Natural killer cell treated with Interleukin-12 subunit alpha and Interleukin-12 subunit beta and Interleukin-15 and Interleukin-18, amount 100 ng/mL, for 72 hours (primary cell): ENCODE data around the gene PLAA. TPM values are rescaled to one million over a fixed set of nuclear protein-coding genes. Genes with fewer than 3 reads are reported as not detected.
A peak's percentile ranks its signal among the peaks of the same experiment; 100 is the strongest.

Source experiments
- ATAC-seq, 2 donors: fragments of 150-1000 bp; cut with Tn5 transposase in 1 of 2; sonication (Bioruptor Pico), chemical (Tn5 transposase) in 1 of 2; 2 replicates each; pipeline ENCODE4 v1.10.0; 2021
- DNase-seq: peaks from one replicate; pipeline ENCODE4 v3.0.0; 2022; ENCODE audit warnings: low spot score
- H3K27ac Mint-ChIP-seq, 2 donors: 1 replicate in 1 of 2; 2 replicates in 1 of 2; pipeline ENCODE4 v1.8.0; 2022; ENCODE audit warnings: mixed read lengths in 2 of 2, mild to moderate bottlenecking in 1 of 2, moderate library complexity in 1 of 2
- H3K27me3 Mint-ChIP-seq, 2 donors: 1 replicate in 1 of 2; 2 replicates in 1 of 2; pipeline ENCODE4 v1.8.0; 2022; ENCODE audit warnings: mixed read lengths in 2 of 2
- H3K36me3 Mint-ChIP-seq: one replicate; pipeline ENCODE4 v1.8.0; 2022; ENCODE audit warnings: mixed read lengths
- H3K4me1 Mint-ChIP-seq, 2 donors: 1 replicate in 1 of 2; 2 replicates in 1 of 2; pipeline ENCODE4 v1.8.0; 2022; ENCODE audit warnings: low read depth in 2 of 2, mixed read lengths in 2 of 2, mild to moderate bottlenecking in 1 of 2
- H3K4me3 Mint-ChIP-seq: one replicate; pipeline ENCODE4 v1.8.0; 2022; ENCODE audit warnings: mixed read lengths
- H3K9me3 Mint-ChIP-seq: 2 replicates; pipeline ENCODE4 v1.8.0; 2022; ENCODE audit warnings: mixed read lengths
- total RNA-seq, 2 donors: library from RNA; stranded (reverse); gene quantifications; one replicate each; pipeline ENCODE4 v1.2.3, GENCODE V29; 2022

Gene PLAA
- total RNA-seq, 2 donors from 2014 or later: 42.5 to 47.2 TPM

DNA sequence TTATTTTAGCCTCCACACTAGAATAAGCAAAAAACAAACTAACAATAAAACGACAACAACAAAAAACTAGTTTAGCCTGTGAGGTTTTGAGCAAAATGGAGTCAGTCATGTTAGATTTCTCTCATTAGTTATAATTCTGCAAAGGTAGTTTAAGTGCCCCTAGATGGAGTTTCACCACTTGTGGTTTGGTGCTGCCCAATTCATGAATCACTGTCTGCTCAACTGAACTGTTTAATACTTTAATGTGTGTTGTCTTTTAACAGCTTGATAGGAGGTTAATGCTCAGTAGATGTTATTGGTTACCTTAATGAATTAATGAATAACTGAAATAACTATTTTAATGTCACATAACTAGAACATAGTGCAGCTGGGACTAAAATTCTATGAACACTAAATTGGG is 3.5 kb upstream of the PLAA start:
- Mint-ChIP-seq H3K4me3 (no peak overlapping the region), H3K36me3 (peaks cover 9% of the 10 kb centered on the region), H3K4me1 (peaks cover 23 to 37% of the 10 kb centered on the region in 2 donors), H3K27me3 (peaks cover 4 to 6% of the 10 kb centered on the region in 2 donors), H3K9me3 (no peaks in the 10 kb centered on the region), H3K27ac (no peak overlapping the region)
- ATAC-seq (no peak), DNase-seq (no peak)

DNA sequence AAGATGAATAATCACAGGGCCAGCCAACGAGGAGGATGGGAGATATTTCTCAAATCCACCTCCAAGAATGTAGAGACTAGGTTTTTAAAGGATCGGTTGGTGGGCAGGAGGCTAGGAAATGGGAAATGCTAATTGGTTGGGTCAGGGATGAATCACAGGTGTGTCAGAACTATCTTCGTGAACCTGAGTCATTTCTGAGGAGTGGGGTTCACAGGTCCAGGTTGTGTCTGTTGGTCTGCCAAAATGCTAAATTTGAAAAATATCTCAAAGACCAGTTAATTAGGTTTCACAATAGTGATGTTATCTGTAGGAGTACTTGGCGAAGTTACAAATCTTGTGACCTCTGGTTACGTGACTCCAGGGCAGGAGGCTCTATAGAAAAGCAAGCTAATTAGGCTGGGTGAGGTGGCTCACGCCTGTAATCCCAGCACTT is 2.6 kb upstream of the PLAA start:
- ATAC-seq (no peak), DNase-seq (no peak)
- peaks cover 11% of the 10 kb centered on the region for H3K36me3 Mint-ChIP-seq
- peaks cover 21 to 35% of the 10 kb centered on the region in 2 donors for H3K4me1 Mint-ChIP-seq
- no peaks in the 10 kb centered on the region for H3K9me3 Mint-ChIP-seq
- peaks cover 4 to 6% of the 10 kb centered on the region in 2 donors for H3K27me3 Mint-ChIP-seq
- no peak overlapping the region for H3K4me3 Mint-ChIP-seq
- H3K27ac Mint-ChIP-seq: no peak overlapping the region

DNA sequence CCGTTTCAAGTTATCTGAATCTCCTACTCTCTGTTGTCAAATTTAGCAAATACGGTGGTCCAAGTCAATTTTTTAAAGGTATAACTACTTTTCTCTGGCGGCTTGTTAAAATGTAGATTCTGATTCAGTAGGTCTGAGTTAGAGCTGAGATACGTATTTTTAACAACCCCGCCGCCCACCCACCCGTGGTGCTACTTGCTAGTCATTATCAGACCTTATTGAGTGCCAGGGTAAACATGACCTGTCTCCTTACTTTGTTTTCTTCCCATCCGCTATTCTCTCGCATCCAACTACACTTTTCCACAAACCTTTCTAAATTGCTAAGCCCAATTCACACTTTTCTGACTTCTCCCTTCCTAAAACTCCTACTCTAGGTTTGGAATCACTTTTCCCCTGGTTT is 694 bp upstream of the PLAA start:
- Mint-ChIP-seq H3K27me3 (peaks cover 4 to 6% of the 10 kb centered on the region in 2 donors), H3K27ac (peak overlapping the region; percentile 99 to 100), H3K9me3 (no peaks in the 10 kb centered on the region), H3K4me1 (peaks cover 24 to 32% of the 10 kb centered on the region in 2 donors), H3K4me3 (peak overlapping the region; percentile 86), H3K36me3 (peaks cover 11% of the 10 kb centered on the region)
- DNase-seq (no peak), ATAC-seq (no peak)

DNA sequence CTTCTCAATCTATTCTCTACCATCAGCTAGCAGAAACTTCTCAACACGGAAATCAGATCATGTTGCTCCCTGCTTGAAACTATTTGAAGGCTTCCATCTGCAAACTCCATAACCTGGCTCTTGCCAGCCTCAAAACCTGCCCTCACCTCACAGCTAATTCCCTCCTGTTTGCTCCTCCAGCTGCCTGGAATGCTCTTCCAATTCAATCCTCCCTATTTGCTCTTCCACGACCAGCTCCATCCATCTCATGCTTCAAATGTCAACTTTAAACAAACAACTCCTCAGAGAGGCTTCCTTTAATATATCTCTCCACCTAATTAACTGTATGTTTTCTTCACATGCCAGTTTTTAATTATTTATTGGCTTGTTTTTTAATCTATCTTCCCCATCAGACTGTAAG is 1.5 kb downstream of the PLAA start:
- peak overlapping the region; percentile 86 for H3K4me3 Mint-ChIP-seq
- ATAC-seq (no peak), DNase-seq (no peak)
- no peaks in the 10 kb centered on the region for H3K9me3 Mint-ChIP-seq
- peaks cover 11% of the 10 kb centered on the region for H3K36me3 Mint-ChIP-seq
- H3K27me3 Mint-ChIP-seq: peaks cover 4 to 6% of the 10 kb centered on the region in 2 donors
- peak overlapping the region; percentile 99 to 100 for H3K27ac Mint-ChIP-seq
- peaks cover 37 to 49% of the 10 kb centered on the region in 2 donors for H3K4me1 Mint-ChIP-seq

DNA sequence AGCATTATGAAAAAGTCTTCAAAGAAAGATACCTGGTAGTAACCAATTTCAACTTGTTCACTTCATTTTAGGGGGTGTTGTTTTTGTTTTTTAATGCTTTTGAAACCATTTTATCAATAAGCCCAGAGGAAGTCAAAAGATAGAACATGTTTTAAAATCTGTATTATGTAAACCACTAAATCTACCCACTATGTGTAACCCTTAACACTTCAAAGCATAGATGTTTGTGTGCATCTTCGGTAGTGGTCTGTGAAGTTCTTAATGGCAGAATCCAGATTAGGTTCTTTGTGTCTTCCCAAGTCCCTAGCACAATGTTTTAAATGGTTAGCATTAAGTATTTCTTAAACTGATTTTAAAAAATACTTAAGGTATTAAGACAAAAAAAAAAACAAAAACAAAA is 6.3 kb downstream of the PLAA start:
- H3K27ac Mint-ChIP-seq: no peak overlapping the region
- no peak for DNase-seq
- H3K27me3 Mint-ChIP-seq: no peaks in the 10 kb centered on the region
- peaks cover 7% of the 10 kb centered on the region for H3K9me3 Mint-ChIP-seq
- no peak for ATAC-seq
- H3K4me3 Mint-ChIP-seq: peak overlapping the region; percentile 4
- H3K36me3 Mint-ChIP-seq: peaks cover 14% of the 10 kb centered on the region
- peaks cover 57% of the 10 kb centered on the region in 2 donors for H3K4me1 Mint-ChIP-seq

DNA sequence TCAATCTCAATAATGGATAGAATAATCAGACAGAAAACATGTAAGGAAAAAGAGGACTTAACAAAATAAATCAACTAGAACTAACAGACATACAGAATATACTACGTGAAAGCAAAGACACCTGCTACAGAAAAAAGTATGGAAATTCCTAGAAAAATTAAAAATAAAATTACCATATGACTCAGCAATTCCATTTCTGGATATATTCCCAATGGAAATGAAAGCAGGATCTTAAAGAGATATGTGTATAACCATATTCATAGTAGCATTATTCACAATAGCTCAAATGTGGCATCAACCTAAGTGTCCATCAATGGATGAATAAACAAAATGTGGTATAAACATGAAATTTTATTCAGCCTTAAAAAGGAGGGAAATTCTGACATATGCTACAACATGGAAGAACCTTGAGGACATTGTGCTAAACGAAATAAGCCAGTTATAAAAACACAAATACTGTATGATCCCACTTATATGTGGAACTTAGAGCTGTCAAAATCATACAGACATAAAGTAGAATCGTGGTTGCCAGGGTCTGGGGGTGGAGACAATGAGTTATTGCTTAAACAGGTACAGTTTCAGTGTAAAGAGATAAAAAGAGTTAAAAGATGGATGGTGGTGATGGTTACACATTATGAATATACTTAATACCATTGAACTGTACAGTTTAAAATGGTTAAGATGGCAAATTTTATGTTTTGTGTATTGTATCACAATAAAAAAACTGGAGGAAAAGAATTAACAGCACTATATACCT is 6.9 kb downstream of the PLAA start:
- H3K36me3 Mint-ChIP-seq: peaks cover 10% of the 10 kb centered on the region
- H3K27me3 Mint-ChIP-seq: no peaks in the 10 kb centered on the region
- DNase-seq (no peak), ATAC-seq (no peak)
- H3K4me1 Mint-ChIP-seq: peaks cover 53 to 55% of the 10 kb centered on the region in 2 donors
- H3K27ac Mint-ChIP-seq: no peak overlapping the region
- peaks cover 7% of the 10 kb centered on the region for H3K9me3 Mint-ChIP-seq
- H3K4me3 Mint-ChIP-seq: peak overlapping the region; percentile 4

DNA sequence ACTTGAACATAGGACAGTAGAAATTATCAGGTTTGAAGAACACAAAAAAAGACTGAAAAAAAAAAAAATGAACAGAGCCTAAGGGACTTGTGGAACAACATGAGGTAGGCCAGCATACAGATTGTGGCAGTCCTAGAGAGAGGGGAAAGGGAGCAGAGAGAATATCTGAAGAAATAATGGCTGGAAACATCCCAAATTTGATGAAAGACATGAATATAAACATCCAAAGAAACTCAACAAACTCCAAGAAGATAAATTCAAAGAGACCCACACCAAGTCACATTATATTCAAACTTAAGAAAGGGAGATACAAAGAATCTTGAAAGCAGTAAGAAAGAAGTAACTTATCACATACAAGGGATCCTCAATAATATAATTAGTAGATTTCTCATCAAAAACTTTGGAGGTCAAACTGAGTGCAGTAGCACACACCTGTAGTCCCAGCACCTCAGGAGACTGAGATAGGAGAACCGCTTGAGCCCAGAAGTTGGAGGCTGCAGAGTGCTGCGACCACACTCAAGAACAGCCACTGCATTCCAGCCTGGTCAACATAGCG is 9.1 kb downstream of the PLAA start:
- no peak overlapping the region for H3K4me3 Mint-ChIP-seq
- H3K4me1 Mint-ChIP-seq: peaks cover 44 to 49% of the 10 kb centered on the region in 2 donors
- H3K36me3 Mint-ChIP-seq: peaks cover 10% of the 10 kb centered on the region
- H3K9me3 Mint-ChIP-seq: peaks cover 7% of the 10 kb centered on the region
- ATAC-seq (no peak), DNase-seq (no peak)
- H3K27me3 Mint-ChIP-seq: no peaks in the 10 kb centered on the region
- H3K27ac Mint-ChIP-seq: peak overlapping the region in 1 of 2 donors; percentile 9

DNA sequence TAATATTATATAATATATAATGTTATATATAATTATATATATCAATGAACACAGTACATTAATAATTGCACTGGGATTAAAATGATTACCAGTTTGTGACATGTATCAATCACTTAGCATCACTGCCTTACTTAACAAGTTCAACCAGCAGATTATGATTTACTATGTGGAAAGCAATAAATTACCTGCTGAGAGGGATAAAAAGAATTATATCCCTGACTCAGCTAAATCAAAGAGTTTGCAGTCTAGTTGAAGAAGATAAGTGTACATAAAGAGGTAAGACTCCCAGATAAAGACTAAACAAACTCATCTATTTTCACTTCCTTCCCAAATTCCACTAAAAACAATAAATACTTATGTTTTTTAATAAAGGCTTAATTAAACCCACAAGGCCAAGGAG is 11.2 kb downstream of the PLAA start:
- Mint-ChIP-seq H3K9me3 (peaks cover 7% of the 10 kb centered on the region), H3K4me3 (no peak overlapping the region), H3K4me1 (peaks cover 33 to 34% of the 10 kb centered on the region in 2 donors), H3K27ac (no peak overlapping the region), H3K36me3 (peaks cover 10% of the 10 kb centered on the region), H3K27me3 (no peaks in the 10 kb centered on the region)
- DNase-seq: no peak
- ATAC-seq: no peak

DNA sequence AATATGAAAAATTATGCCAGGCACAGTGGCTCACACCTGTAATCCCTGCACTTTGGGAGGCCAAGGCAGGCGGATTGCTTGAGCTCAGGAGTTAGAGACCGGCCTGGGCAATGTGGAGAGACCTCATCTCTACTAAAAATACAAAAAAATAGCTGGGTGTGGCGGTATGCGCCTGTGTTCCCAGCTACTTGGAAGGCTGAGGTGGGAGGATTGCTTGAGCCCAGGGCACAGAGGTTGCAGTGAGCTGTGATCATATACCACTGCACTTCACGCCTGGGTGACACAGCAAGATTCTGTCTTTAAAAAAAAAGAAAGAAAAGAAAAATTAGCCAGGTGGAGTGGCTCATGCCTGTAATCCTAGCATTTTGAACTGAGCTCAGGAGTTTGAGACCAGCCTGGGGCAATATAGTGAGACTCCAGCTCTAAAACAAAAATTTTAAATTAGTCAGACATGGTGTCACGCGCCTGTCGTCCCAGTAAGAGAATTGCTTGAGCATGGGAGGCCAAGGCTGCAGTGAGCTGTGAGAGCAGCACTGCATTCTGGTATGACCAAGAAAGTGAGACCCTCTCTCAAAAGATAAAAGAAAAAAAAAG is 18.0 kb downstream of the PLAA start:
- H3K27me3 Mint-ChIP-seq: no peaks in the 10 kb centered on the region
- no peak for ATAC-seq
- peaks cover 2 to 4% of the 10 kb centered on the region in 2 donors for H3K4me1 Mint-ChIP-seq
- H3K36me3 Mint-ChIP-seq: peaks cover 20% of the 10 kb centered on the region
- no peak overlapping the region for H3K4me3 Mint-ChIP-seq
- H3K27ac Mint-ChIP-seq: no peak overlapping the region
- no peaks in the 10 kb centered on the region for H3K9me3 Mint-ChIP-seq
- DNase-seq: no peak

DNA sequence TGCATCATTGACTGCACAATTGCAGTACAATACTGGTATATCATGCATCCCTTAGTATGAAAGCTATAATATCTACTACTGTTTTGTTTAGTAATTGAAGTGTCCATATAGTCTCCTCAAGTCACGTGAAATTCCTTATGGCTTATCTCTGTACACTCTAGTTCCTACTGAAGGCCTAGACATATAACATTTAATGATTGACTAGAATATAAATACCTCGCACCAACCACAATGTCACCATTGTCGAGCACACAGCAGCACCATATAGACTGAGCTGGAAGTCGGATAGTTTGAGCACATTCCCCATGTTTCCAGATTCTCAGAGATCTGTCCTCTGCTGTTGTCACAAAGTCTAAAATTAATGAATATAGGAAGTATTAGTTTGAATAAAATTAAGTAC is 21.4 kb downstream of the PLAA start:
- Mint-ChIP-seq H3K4me3 (no peak overlapping the region), H3K36me3 (peaks cover 30% of the 10 kb centered on the region), H3K27me3 (no peaks in the 10 kb centered on the region), H3K27ac (no peak overlapping the region), H3K4me1 (peaks cover 2 to 4% of the 10 kb centered on the region in 2 donors), H3K9me3 (no peaks in the 10 kb centered on the region)
- no peak for ATAC-seq
- no peak for DNase-seq

DNA sequence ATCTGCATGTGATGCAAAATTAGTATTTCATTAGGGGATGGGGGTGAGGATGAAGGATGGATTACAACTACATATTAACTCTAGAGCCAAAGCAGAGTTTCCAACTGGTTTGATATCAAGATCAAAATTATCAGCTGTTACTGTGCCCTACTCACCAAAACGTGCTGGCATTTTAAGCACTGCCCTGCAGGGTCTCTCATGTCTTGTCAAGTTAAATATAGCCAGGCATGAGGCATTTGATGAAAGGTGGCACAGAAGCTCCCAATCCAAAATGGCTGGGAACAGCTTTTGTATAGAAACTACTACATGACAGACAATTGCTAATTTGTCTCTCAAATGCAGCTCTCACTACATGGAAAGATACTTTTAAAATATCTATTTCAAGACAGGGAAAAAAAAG is 27.3 kb downstream of the PLAA start:
- H3K27me3 Mint-ChIP-seq: no peaks in the 10 kb centered on the region
- DNase-seq (no peak), ATAC-seq (no peak)
- peaks cover 40% of the 10 kb centered on the region for H3K36me3 Mint-ChIP-seq
- H3K4me1 Mint-ChIP-seq: no peaks in the 10 kb centered on the region
- H3K9me3 Mint-ChIP-seq: no peaks in the 10 kb centered on the region
- H3K4me3 Mint-ChIP-seq: no peak overlapping the region
- no peak overlapping the region for H3K27ac Mint-ChIP-seq

DNA sequence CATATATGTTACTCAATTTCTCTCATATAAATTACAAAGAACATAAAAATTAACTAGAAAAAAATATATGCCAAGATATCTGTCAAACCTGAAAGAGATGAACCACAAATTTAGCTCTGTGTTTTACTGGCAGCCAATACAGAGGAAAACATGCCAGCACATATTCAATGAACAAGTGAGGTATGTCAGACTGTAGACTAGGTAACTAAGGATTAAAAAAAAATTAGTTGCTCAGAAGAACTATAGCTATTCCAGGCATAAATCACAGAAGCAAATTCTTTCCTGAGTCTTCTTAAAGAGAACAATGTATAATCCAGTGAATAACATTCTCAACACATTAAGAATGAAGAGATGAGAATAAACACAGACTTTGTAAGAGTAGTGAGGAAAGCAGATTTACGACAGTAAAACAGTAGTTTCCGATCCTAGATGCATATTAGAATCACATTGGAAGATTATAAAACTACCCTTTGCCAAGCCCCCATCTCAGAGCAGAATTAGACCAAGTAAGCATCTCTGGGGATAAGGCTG is 33.8 kb downstream of the PLAA start:
- Mint-ChIP-seq H3K9me3 (no peaks in the 10 kb centered on the region), H3K4me1 (no peaks in the 10 kb centered on the region), H3K27ac (no peak overlapping the region), H3K36me3 (peaks cover 20% of the 10 kb centered on the region), H3K27me3 (no peaks in the 10 kb centered on the region), H3K4me3 (no peak overlapping the region)
- DNase-seq (no peak), ATAC-seq (no peak)

DNA sequence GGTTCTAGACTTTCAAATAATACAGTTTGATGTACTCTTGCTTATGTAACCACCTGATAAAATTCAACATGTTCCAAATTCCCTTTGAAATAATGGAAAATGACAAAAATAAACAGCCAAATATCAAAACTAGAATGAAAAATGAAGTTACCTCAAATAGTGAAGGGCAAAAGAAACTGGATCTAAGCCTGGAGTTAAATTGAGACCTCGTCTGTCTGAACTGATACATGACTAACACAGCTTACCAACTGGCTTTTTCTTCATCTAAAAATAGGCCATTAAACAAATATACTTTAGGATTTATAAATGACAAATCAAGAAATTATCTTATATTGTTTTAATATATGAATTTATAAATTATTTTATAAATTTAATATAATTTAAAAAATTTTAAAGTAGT is 42.4 kb downstream of the PLAA start:
- ATAC-seq (no peak), DNase-seq (no peak)
- peaks cover 14% of the 10 kb centered on the region for H3K36me3 Mint-ChIP-seq
- no peak overlapping the region for H3K27ac Mint-ChIP-seq
- no peaks in the 10 kb centered on the region for H3K27me3 Mint-ChIP-seq
- no peak overlapping the region for H3K4me3 Mint-ChIP-seq
- peaks cover 0 to 3% of the 10 kb centered on the region in 2 donors for H3K4me1 Mint-ChIP-seq
- H3K9me3 Mint-ChIP-seq: no peaks in the 10 kb centered on the region

DNA sequence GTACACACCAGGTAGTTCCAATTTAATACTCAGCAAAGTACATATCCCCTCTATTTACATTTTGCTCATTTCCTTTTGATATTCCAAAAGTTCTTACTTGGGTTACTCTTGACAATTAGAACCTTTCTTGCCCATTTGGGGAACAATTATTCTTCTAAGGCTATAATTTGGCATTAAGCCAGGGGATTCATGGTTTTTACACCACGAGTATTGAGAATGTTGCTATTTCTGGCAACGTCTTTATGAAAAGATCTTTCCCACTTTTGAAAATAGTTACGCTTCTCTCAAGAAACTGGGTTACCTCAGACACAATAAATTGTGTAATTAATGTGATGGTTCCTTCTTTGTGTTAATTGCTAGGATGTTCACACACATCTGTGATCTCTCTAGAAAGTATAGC is 43.0 kb downstream of the PLAA start:
- H3K4me1 Mint-ChIP-seq: peaks cover 0 to 3% of the 10 kb centered on the region in 2 donors
- peaks cover 14% of the 10 kb centered on the region for H3K36me3 Mint-ChIP-seq
- no peak overlapping the region for H3K27ac Mint-ChIP-seq
- no peaks in the 10 kb centered on the region for H3K9me3 Mint-ChIP-seq
- no peak overlapping the region for H3K4me3 Mint-ChIP-seq
- no peak for DNase-seq
- ATAC-seq: no peak
- no peaks in the 10 kb centered on the region for H3K27me3 Mint-ChIP-seq
